C4-2B (cell line): ENCODE data around the gene MCCC1.

ENCODE experiments used
- ZFX ChIP-seq: fragments of 450-650 bp; IDR thresholded peaks from 2 replicates; pipeline ENCODE4 v1.6.1; 2017
- TF ChIP-seq, protein P1 (sequence below): fragments of 450-650 bp; conservative IDR thresholded peaks from 2 replicates; pipeline ENCODE4 v1.5.1; 2017; ENCODE audit warnings: mild to moderate bottlenecking

DNA sequence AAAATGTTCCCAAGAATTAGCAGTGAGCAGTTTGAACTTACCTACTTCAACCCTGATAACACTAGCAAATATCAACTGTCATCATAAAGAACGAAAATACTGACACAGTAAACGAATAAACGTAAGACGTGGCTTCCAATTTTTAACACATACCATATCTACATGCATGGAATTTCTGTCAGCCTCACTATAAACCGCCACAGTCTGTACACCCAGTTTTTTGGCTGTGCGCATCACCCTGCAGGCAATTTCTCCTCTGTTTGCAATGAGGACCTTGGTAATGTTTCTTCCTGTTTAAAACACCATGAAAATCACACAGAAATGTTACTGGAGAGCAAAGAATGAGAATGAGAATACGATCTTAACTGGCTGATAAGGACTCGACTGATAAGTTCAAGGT is 7.0 kb downstream of the MCCC1 start:
- TF ChIP-seq, protein P1, sequence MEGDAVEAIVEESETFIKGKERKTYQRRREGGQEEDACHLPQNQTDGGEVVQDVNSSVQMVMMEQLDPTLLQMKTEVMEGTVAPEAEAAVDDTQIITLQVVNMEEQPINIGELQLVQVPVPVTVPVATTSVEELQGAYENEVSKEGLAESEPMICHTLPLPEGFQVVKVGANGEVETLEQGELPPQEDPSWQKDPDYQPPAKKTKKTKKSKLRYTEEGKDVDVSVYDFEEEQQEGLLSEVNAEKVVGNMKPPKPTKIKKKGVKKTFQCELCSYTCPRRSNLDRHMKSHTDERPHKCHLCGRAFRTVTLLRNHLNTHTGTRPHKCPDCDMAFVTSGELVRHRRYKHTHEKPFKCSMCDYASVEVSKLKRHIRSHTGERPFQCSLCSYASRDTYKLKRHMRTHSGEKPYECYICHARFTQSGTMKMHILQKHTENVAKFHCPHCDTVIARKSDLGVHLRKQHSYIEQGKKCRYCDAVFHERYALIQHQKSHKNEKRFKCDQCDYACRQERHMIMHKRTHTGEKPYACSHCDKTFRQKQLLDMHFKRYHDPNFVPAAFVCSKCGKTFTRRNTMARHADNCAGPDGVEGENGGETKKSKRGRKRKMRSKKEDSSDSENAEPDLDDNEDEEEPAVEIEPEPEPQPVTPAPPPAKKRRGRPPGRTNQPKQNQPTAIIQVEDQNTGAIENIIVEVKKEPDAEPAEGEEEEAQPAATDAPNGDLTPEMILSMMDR: no peak
- no peak for TF ChIP-seq ZFX
